ENCODE measurements around the gene CTSC. TPM values are rescaled to one million over a fixed set of nuclear protein-coding genes. Genes with fewer than 3 reads are reported as not detected.

Gene CTSC
- polyA plus RNA-seq, 1 donor from 2014 or later: 5.2 TPM

GRCh38 chr11:88315015-88315414 is 22.5 kb downstream of the CTSC start:
- no peak overlapping the region for H3K27ac ChIP-seq (ENCODE audit: low read length)
- no peaks in the 10 kb centered on the region for H3K36me3 ChIP-seq (ENCODE audit: insufficient read depth, low read length)
- no peaks in the 10 kb centered on the region for H3K9me3 ChIP-seq (ENCODE audit: low read length)
- no peak overlapping the region for H2AFZ ChIP-seq (ENCODE audit: low read depth, low read length)
- H3K4me3 ChIP-seq (ENCODE audit: low read length): no peak overlapping the region
- no peak overlapping the region for H3K4me2 ChIP-seq (ENCODE audit: low read length)
- no peak overlapping the region for H3K9ac ChIP-seq (ENCODE audit: low read length)
- H3K9me2 ChIP-seq (ENCODE audit: insufficient read depth, low read length): no peaks in the 10 kb centered on the region
- no peaks in the 10 kb centered on the region for H3F3A ChIP-seq (ENCODE audit: insufficient read depth, low read length, poor library complexity, severe bottlenecking)
- H4K20me1 ChIP-seq (ENCODE audit: insufficient read depth): no peaks in the 10 kb centered on the region
- H3K27me3 ChIP-seq (ENCODE audit: insufficient read depth, low read depth, low read length): no peaks in the 10 kb centered on the region
- no peak for TF ChIP-seq RAD21 (conservative IDR thresholded peaks at IDR 0.05)
- TF ChIP-seq SMC3 (conservative IDR thresholded peaks at IDR 0.05; ENCODE audit: poor library complexity): no peak
- TF ChIP-seq EP300 (conservative IDR thresholded peaks at IDR 0.05; ENCODE audit: poor library complexity, severe bottlenecking): no peak
- TF ChIP-seq MXI1 (conservative IDR thresholded peaks at IDR 0.05; ENCODE audit: poor library complexity, severe bottlenecking): no peak
- no peak for TF ChIP-seq POLR2AphosphoS5 (IDR thresholded peaks at IDR 0.05)
- TF ChIP-seq CTCF (IDR thresholded peaks at IDR 0.05; ENCODE audit: poor library complexity, severe bottlenecking): no peak
- TF ChIP-seq TAF1 (IDR thresholded peaks at IDR 0.05; ENCODE audit: low read depth): no peak
- no peak for TF ChIP-seq REST (IDR thresholded peaks at IDR 0.05; ENCODE audit: borderline replicate concordance)
- TF ChIP-seq EZH2 (IDR thresholded peaks at IDR 0.05; ENCODE audit: borderline replicate concordance, insufficient read depth, low read length, poor library complexity, severe bottlenecking): no peak
- no peaks in the 10 kb centered on the region for H3K79me2 ChIP-seq (replicated peaks; ENCODE audit: insufficient read depth, low read length)

GRCh38 chr11:88313441-88313840 is 24.1 kb downstream of the CTSC start:
- Histone ChIP-seq H3K4me2 (ENCODE audit: low read length) (no peak overlapping the region), H3K79me2 (replicated peaks; ENCODE audit: insufficient read depth, low read length) (no peaks in the 10 kb centered on the region), H3K9me2 (ENCODE audit: insufficient read depth, low read length) (no peaks in the 10 kb centered on the region), H4K20me1 (ENCODE audit: insufficient read depth) (no peaks in the 10 kb centered on the region), H3K4me3 (ENCODE audit: low read length) (no peak overlapping the region), H3F3A (ENCODE audit: insufficient read depth, low read length, poor library complexity, severe bottlenecking) (no peaks in the 10 kb centered on the region), H3K27me3 (ENCODE audit: insufficient read depth, low read depth, low read length) (no peaks in the 10 kb centered on the region), H3K27ac (ENCODE audit: low read length) (no peak overlapping the region), H3K9me3 (ENCODE audit: low read length) (no peaks in the 10 kb centered on the region), H2AFZ (ENCODE audit: low read depth, low read length) (no peak overlapping the region), H3K36me3 (ENCODE audit: insufficient read depth, low read length) (no peaks in the 10 kb centered on the region), H3K9ac (ENCODE audit: low read length) (no peak overlapping the region)
- no peak for TF ChIP-seq REST (IDR thresholded peaks at IDR 0.05; ENCODE audit: borderline replicate concordance)
- TF ChIP-seq SMC3 (conservative IDR thresholded peaks at IDR 0.05; ENCODE audit: poor library complexity): no peak
- no peak for TF ChIP-seq TAF1 (IDR thresholded peaks at IDR 0.05; ENCODE audit: low read depth)
- TF ChIP-seq POLR2AphosphoS5 (IDR thresholded peaks at IDR 0.05): no peak
- no peak for TF ChIP-seq RAD21 (conservative IDR thresholded peaks at IDR 0.05)
- no peak for TF ChIP-seq EZH2 (IDR thresholded peaks at IDR 0.05; ENCODE audit: borderline replicate concordance, insufficient read depth, low read length, poor library complexity, severe bottlenecking)
- TF ChIP-seq EP300 (conservative IDR thresholded peaks at IDR 0.05; ENCODE audit: poor library complexity, severe bottlenecking): no peak
- no peak for TF ChIP-seq CTCF (IDR thresholded peaks at IDR 0.05; ENCODE audit: poor library complexity, severe bottlenecking)
- no peak for TF ChIP-seq MXI1 (conservative IDR thresholded peaks at IDR 0.05; ENCODE audit: poor library complexity, severe bottlenecking)
